Measurements from ENCODE around the gene FBXO2.

The FBXO2 gene

DNA sequence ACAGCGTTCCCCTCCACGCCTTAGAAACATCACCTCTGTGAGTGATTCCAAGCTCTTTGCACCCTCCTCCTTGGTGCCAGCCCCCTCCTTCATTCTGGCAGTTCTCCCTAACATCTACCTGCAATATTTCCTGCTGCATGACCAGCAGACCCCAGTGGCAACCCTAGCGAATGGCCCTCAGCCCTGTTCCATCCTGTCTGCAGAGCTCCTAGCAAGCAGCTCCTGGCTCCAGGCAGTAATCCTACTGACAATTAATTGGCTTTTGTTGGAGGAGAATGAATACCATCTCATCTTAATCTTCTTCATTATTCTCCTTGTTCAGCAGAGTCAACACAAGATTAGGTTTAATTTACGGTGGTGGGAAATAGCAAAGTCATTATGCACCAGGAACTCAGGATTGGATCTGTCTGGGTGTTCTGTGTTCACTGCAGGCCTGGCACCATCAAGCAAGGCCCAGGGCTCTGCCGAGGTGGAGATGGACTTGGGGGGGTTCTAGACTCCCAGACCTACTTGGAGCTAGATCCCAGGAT is 12.4 kb downstream of the FBXO2 start:
- peak overlapping the region in 9 of 11 experiments; percentile 71 to 94 (median 82); a peak in 16 of 22 replicates for H3K4me2 ChIP-seq
- peaks cover 0 to 24% (median 0%) of the 10 kb centered on the region in 11 experiments; a peak in 3 of 22 replicates for H4K20me1 ChIP-seq
- H3K4me1 ChIP-seq, result peaks cover 7 to 32% (median 27%) of the 10 kb centered on the region in 10 experiments
- no peak overlapping the region for H3K4me3 ChIP-seq
- H3K9me3 ChIP-seq (replicated peaks in 1 of 11), result no peaks in the 10 kb centered on the region
- no peaks in the 10 kb centered on the region for H3K27me3 ChIP-seq
- H3K9ac ChIP-seq, result peak overlapping the region in 4 of 11 experiments; percentile 25 to 65 (median 35); a peak in 5 of 22 replicates
- H3K27ac ChIP-seq, result peak overlapping the region in 4 of 11 experiments; percentile 50 to 67 (median 54); a peak in 5 of 22 replicates
- TF ChIP-seq Cebpa-rat (IDR thresholded peaks at IDR 0.05), result no peak
- H3K36me3 ChIP-seq, result no peaks in the 10 kb centered on the region

DNA sequence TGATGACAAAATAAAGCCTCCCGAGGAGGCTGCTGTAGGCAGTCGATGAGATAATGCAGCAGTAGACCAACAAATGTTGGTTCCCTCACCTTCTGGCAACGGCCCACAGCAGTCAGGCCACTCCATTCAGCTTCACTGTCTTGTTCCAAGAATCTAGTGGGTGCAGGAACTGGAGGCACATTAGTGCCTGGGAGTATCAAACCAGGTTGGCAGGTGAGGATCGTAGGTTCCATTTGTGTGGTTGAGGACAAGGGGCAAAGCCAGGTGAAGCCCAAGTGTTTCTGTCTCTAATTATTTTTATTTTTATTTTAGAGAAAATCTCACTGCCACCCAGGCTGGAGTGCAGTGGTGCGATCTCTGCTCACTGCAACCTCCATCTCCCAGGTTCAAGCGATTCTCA is 13.3 kb downstream of the FBXO2 start:
- Histone ChIP-seq H4K20me1 (peaks cover 0 to 28% (median 5%) of the 10 kb centered on the region in 11 experiments; a peak in 4 of 22 replicates), H3K9ac (peak overlapping the region in 4 of 11 experiments; percentile 25 to 65 (median 35); a peak in 6 of 22 replicates), H3K4me2 (peak overlapping the region; percentile 49 to 94 (median 82))

DNA sequence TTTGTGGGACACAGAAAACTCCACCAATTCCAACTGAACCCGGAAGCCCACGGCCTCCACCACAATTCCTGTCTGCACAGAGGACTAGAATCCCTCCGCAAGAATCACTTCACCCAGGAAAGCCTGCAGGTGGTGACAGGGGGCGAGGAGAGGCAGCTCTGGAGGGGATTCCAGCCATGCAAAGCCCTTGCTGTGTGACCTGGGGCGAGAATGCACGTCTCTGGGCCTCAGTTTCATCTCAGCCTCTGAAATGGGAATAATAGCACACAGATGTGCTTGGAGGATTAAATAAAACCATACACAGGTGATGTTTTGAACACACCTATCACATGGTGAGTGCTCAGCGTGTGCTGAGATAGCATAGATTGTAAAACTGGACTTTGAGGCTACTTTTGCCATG is 14.1 kb downstream of the FBXO2 start:
- peak overlapping the region in 1 of 11 experiments; percentile 12; a peak in 1 of 22 replicates for H3K9ac ChIP-seq
- no peaks in the 10 kb centered on the region for H3K9me3 ChIP-seq (replicated peaks in 1 of 11)
- H3K27me3 ChIP-seq, result no peaks in the 10 kb centered on the region
- peak overlapping the region in 9 of 11 experiments; percentile 71 to 94 (median 82); a peak in 17 of 22 replicates for H3K4me2 ChIP-seq
- peaks cover 0 to 29% (median 5%) of the 10 kb centered on the region in 11 experiments; a peak in 9 of 22 replicates for H4K20me1 ChIP-seq
- H3K27ac ChIP-seq, result peak overlapping the region in 4 of 11 experiments; percentile 15 to 66 (median 42); a peak in 5 of 22 replicates
- peaks cover 7 to 43% (median 32%) of the 10 kb centered on the region in 10 experiments for H3K4me1 ChIP-seq
- TF ChIP-seq Cebpa-rat (IDR thresholded peaks at IDR 0.05), result no peak
- no peak overlapping the region for H3K4me3 ChIP-seq
- H3K36me3 ChIP-seq, result no peaks in the 10 kb centered on the region

More for the DNA sequence above, 13.3 kb downstream of the FBXO2 start:
- Histone ChIP-seq H3K36me3 (no peaks in the 10 kb centered on the region), H3K27me3 (no peaks in the 10 kb centered on the region), H3K4me1 (peaks cover 7 to 35% (median 27%) of the 10 kb centered on the region in 10 experiments), H3K4me3 (peak overlapping the region in 1 of 10 experiments; percentile 7; a peak in 1 of 20 replicates), H3K27ac (peak overlapping the region in 5 of 11 experiments; percentile 27 to 67 (median 50); a peak in 8 of 22 replicates), H3K9me3 (replicated peaks in 1 of 11) (no peaks in the 10 kb centered on the region)
- no peak for TF ChIP-seq Cebpa-rat (IDR thresholded peaks at IDR 0.05)

DNA sequence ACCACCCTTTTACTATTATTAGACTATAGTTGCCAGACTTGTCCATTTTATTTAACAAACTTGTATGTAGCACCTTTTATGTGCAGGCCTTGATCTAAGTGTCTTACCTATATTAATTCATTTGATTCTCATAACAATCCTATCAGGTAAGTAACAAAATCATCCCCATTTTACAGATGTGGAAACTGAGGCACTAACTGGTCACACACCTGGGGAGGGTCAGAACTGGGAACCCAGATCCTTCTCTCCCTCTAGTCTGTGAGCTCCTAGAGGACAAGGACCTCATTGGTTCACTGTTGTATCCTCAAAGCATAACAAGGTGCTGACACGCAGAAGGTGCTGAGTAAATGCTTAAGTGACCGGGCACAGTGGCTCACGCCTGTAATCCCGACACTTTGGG is 14.9 kb downstream of the FBXO2 start:
- Histone ChIP-seq H3K4me2 (peak overlapping the region in 2 of 11 experiments; percentile 71 to 88; a peak in 3 of 22 replicates), H3K36me3 (no peaks in the 10 kb centered on the region), H3K9ac (no peak overlapping the region; a peak in 1 of 22 replicates), H3K4me1 (peaks cover 7 to 51% (median 39%) of the 10 kb centered on the region in 10 experiments), H3K4me3 (no peak overlapping the region), H3K9me3 (replicated peaks in 1 of 11) (no peaks in the 10 kb centered on the region), H3K27me3 (no peaks in the 10 kb centered on the region), H4K20me1 (peaks cover 0 to 29% (median 8%) of the 10 kb centered on the region in 11 experiments; a peak in 10 of 22 replicates), H3K27ac (peak overlapping the region in 2 of 11 experiments; percentile 5 to 49; a peak in 1 of 22 replicates)
- no peak for TF ChIP-seq Cebpa-rat (IDR thresholded peaks at IDR 0.05)

DNA sequence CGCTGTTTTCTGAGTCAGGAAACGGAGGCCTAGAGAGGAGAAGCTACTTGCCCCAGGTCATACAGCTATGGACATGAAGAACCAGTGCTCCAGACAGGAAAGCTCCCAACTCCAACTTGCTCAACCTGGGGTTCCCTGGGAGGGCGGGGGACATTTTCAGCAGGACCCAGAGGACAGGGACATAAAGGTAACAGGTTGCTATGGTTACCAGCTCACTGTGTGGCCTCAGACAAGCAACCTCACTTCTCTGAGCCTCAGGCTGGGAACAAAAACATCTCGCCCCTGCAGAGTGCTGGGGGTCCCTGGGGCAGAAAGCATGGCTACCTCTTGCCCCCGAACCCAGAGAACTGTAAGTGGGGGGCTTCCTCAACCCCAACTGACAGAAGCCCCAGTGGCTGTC is 16.1 kb downstream of the FBXO2 start:
- no peak overlapping the region for H3K4me2 ChIP-seq
- H3K9me3 ChIP-seq (replicated peaks in 1 of 11), result no peaks in the 10 kb centered on the region
- no peak overlapping the region for H3K9ac ChIP-seq
- H4K20me1 ChIP-seq, result peaks cover 0 to 37% (median 13%) of the 10 kb centered on the region in 11 experiments; a peak in 10 of 22 replicates
- no peak for TF ChIP-seq Cebpa-rat (IDR thresholded peaks at IDR 0.05)
- H3K4me3 ChIP-seq, result no peak overlapping the region
- H3K36me3 ChIP-seq, result no peaks in the 10 kb centered on the region
- H3K4me1 ChIP-seq, result peaks cover 7 to 60% (median 46%) of the 10 kb centered on the region in 10 experiments
- no peak overlapping the region for H3K27ac ChIP-seq
- H3K27me3 ChIP-seq, result no peaks in the 10 kb centered on the region

DNA sequence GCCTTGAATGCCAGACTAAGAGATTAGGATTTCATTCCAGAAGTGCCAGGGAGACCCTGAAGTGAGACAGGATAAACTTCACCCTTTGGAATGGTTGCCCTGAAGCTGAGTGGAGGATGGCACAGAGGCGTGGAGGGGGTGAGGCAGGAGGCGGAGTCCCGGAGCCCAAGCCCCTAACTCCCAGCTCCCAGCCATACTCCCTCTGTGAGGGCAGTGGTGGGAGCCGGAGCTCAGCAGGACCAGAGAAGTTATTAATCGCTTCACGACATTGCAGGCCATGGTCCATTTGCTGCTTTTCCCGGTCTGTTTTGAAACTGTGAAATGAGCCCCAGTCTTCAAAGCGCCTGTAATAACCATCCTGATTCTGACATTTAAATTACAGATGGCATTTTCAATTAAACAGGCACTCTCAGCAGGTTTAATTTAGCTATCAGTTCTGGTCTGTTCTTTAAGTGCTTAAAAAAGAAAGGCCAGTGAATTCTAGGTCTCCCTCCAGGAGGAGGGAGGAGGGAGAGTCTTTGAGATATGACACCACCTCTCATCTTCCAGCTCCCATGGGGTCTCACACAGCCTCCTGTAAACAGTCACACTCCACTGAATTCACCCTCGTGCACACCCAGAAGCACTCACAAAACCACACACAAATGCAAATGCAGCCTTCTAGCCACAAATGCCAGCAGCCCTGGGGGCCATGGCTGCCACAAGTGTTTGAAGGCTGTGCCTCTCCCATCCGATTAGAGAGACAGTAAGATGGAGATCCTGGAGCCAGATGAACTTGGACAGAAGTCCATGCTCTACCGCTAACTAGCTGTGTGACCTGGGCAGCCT is 19.6 kb downstream of the FBXO2 start:
- no peaks in the 10 kb centered on the region for H3K9me3 ChIP-seq (replicated peaks in 1 of 11)
- peak overlapping the region in 9 of 11 experiments; percentile 35 to 85 (median 70); a peak in 17 of 22 replicates for H3K4me2 ChIP-seq
- H4K20me1 ChIP-seq, result peaks cover 0 to 42% (median 13%) of the 10 kb centered on the region in 11 experiments; a peak in 11 of 22 replicates
- H3K36me3 ChIP-seq, result no peaks in the 10 kb centered on the region
- peaks cover 0 to 47% (median 29%) of the 10 kb centered on the region in 10 experiments; a peak in 16 of 20 replicates for H3K4me1 ChIP-seq
- H3K4me3 ChIP-seq, result no peak overlapping the region
- no peak for TF ChIP-seq Cebpa-rat (IDR thresholded peaks at IDR 0.05)
- H3K27ac ChIP-seq, result no peak overlapping the region
- no peaks in the 10 kb centered on the region for H3K27me3 ChIP-seq
- H3K9ac ChIP-seq, result no peak overlapping the region

DNA sequence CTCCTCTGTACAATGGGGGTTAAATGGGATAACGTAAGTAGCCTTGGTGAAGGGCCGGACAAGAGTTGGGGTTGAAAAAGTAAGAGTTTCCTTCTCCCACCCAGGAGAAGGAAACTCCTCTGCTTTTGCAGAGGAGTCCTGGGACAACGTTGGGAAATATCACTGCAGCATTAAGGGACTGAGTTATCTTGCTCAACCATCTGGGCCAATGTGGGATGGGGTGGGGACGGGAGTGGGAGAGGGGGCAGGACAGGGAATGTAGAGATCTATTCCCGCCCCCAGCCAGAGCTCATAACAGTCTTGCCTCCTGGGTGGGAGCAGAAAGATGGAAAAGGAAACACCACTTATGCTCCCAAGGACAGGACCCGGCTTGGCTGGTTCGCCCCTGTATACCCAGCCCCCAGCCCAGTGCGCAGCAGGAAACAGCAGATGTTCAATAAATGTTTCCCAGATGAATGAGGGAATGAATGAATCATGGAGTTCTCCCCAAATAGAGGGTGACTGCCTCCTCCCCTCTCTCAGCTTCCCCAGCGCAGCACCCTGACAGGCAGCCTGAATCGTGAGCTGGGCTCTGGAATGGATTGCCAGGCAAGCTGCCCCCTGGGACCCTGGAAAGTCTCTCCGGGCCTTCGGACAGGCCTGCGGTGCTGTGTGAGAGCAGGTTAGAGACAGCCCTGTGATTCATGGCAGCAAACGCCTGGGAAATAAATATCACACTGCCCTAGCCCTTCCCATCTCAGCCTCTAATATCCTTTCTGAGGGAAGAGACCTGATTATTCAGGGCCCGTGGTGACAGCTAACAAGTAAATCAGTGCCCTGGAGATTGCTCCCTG is 24.8 kb downstream of the FBXO2 start:
- Histone ChIP-seq H3K4me1 (peaks cover 0 to 28% (median 17%) of the 10 kb centered on the region in 10 experiments; a peak in 16 of 20 replicates), H4K20me1 (peaks cover 0 to 14% (median 3%) of the 10 kb centered on the region in 11 experiments; a peak in 6 of 22 replicates), H3K9ac (no peak overlapping the region), H3K4me2 (peak overlapping the region in 3 of 11 experiments; percentile 13 to 26 (median 15); a peak in 3 of 22 replicates), H3K27ac (no peak overlapping the region), H3K36me3 (no peaks in the 10 kb centered on the region), H3K4me3 (no peak overlapping the region), H3K27me3 (no peaks in the 10 kb centered on the region), H3K9me3 (replicated peaks in 1 of 11) (no peaks in the 10 kb centered on the region)
- TF ChIP-seq Cebpa-rat (IDR thresholded peaks at IDR 0.05), result no peak

DNA sequence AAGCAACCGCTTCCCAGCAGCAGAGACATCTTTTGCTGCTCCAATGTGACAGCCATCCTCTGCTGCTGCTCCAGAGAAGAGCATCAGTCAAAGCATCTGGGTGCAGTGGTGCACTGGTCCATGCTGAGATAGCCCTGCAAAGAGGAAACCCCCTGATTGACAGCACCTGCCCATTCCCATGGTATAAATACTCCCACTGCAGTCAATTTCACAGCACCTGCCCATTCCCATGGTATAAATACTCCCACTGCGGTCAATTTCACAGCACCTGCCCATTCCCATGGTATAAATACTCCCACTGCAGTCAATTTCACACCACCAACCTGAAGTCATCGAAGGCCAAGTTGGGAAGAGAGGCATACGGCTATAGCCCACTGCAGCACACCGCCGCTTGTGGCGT is 25.5 kb downstream of the FBXO2 start:
- H3K4me3 ChIP-seq, result no peak overlapping the region
- no peak overlapping the region for H3K27ac ChIP-seq
- no peaks in the 10 kb centered on the region for H3K9me3 ChIP-seq (replicated peaks in 1 of 11)
- H3K27me3 ChIP-seq, result no peaks in the 10 kb centered on the region
- H3K36me3 ChIP-seq, result no peaks in the 10 kb centered on the region
- peaks cover 0 to 8% (median 0%) of the 10 kb centered on the region in 11 experiments; a peak in 4 of 22 replicates for H4K20me1 ChIP-seq
- no peak for TF ChIP-seq Cebpa-rat (IDR thresholded peaks at IDR 0.05)
- H3K4me2 ChIP-seq, result no peak overlapping the region
- H3K9ac ChIP-seq, result no peak overlapping the region
- peaks cover 0 to 22% (median 11%) of the 10 kb centered on the region in 10 experiments; a peak in 14 of 20 replicates for H3K4me1 ChIP-seq

Data from BLaER1 treated with 17β-estradiol and CSF1 and Interleukin-3, amounts not matched to agents 10 nM and 100 nM (cell line).